ENCODE results near the gene SCARF2.

DNA sequence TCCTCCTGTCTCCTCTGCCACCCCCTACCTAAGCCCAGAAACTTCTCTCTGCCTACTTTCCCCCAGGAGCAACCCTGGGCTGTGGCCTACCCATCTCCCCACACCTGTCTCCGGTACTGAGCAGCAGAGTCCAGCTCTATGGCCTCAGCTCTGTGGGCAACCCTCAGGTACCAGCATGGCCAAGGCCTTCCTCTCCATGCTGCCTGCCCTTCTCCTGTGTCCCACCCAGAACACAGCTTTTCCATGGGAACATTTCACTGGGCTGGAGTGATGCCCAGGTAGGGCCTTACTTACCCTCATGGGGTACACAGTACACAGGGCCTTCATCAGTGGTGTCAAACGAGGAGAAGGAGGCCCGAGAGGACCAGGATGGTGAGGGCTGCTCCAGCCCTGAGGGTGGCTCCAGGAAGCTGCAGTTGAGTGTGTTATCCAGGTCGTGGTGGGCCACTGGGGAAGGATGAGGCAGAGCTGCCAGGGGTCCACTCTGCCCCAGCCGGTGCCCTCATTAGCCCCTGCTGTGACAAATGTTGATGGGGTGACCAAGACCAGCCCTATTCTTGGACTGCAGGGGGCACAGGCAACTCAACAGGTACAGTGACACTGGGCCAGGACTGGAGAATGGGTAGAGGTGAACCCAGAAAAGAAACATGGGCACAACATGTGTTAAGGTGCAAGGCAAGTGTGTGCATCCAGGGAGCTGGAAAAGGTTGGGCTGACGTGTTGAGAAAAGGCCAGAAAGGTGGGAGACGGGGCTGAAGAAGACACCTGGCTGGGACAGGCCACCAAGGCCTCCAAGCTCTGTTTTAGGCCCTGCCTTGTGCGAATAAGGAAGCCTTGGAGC is 10.3 kb downstream of the SCARF2 start:
- TF ChIP-seq, protein P1, sequence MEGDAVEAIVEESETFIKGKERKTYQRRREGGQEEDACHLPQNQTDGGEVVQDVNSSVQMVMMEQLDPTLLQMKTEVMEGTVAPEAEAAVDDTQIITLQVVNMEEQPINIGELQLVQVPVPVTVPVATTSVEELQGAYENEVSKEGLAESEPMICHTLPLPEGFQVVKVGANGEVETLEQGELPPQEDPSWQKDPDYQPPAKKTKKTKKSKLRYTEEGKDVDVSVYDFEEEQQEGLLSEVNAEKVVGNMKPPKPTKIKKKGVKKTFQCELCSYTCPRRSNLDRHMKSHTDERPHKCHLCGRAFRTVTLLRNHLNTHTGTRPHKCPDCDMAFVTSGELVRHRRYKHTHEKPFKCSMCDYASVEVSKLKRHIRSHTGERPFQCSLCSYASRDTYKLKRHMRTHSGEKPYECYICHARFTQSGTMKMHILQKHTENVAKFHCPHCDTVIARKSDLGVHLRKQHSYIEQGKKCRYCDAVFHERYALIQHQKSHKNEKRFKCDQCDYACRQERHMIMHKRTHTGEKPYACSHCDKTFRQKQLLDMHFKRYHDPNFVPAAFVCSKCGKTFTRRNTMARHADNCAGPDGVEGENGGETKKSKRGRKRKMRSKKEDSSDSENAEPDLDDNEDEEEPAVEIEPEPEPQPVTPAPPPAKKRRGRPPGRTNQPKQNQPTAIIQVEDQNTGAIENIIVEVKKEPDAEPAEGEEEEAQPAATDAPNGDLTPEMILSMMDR (IDR thresholded peaks at IDR 0.05) = no peak
- TF ChIP-seq POLR2A (IDR thresholded peaks at IDR 0.05) = no peak

Measured in esophagus squamous epithelium (tissue), 4 donors.